Measurements from ENCODE around the gene RAB6A. TPM values are rescaled to one million over a fixed set of nuclear protein-coding genes. Genes with fewer than 3 reads are reported as not detected.
A peak's percentile ranks its signal among the peaks of the same experiment; 100 is the strongest.
"Not testable (repeated sequence)": the region's sequence is repeated elsewhere in the genome, so short reads cannot be mapped to it uniquely, and the experiment has no call there.

RAB6A gene
- total RNA-seq, 2 experiments from 2014 or later: 97.7 to 101 TPM

GRCh38 chr11:73787051-73787642 is 26.3 kb upstream of the RAB6A start:
- CTCF ChIA-PET: interaction anchor here (1.1 to 1.8 kb wide), 2 partner anchors 8 to 26 kb away, joined by 5 to 10 read pairs; partner anchors contain the start of gene RAB6A
- peak; percentile 3 for ATAC-seq
- Mint-ChIP-seq H3K4me1 (ENCODE audit: low read depth) (peaks cover 40% of the 10 kb centered on the region), H3K4me3 (peak overlapping the region; percentile 100), H3K9me3 (ENCODE audit: insufficient read depth) (no peaks in the 10 kb centered on the region), H3K36me3 (ENCODE audit: low read depth) (peaks cover 10% of the 10 kb centered on the region), H3K27ac (peak overlapping the region; percentile 100), H3K27me3 (ENCODE audit: low read depth) (no peaks in the 10 kb centered on the region)
- no peak for DNase-seq
- POLR2A ChIA-PET: interaction anchor here (0.6 to 2.4 kb wide), 5 partner anchors 8 to 356 kb away, joined by 3 to 15 read pairs (median 5); partner anchors contain the start of gene RAB6A

DNA sequence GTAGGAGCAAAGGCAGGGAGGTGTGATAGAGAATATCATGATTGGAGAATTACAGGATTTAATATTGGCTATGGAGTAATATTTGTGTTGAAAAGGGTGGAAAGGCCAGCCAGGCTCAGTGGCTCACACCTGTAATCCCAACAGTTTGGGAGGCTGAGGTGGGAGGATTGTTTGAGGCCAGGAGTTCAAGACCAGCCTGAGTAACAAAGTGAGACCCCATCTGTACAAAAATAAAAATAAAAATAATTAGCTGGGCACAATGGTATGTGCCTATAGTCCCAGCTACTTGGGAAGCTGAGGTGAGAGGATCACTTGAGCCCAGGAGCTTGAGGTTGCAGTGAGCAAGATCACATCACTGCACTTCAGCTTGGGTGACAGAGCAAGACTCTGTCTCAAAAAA is 24.6 kb upstream of the RAB6A start:
- DNase-seq; POLR2A ChIA-PET; H3K27ac Mint-ChIP-seq; H3K36me3 Mint-ChIP-seq (ENCODE audit: low read depth); H3K4me3 Mint-ChIP-seq; CTCF ChIA-PET; H3K27me3 Mint-ChIP-seq (ENCODE audit: low read depth); ATAC-seq; H3K9me3 Mint-ChIP-seq (ENCODE audit: insufficient read depth): not testable (repeated sequence)
- H3K4me1 Mint-ChIP-seq (ENCODE audit: low read depth): peaks cover 34% of the 10 kb centered on the region

GRCh38 chr11:73784734-73785133 is 23.9 kb upstream of the RAB6A start:
- ChIA-PET CTCF (no interaction called here), POLR2A (no interaction called here)
- no peaks in the 10 kb centered on the region for H3K9me3 Mint-ChIP-seq (ENCODE audit: insufficient read depth)
- no peak overlapping the region for H3K27ac Mint-ChIP-seq
- H3K4me1 Mint-ChIP-seq (ENCODE audit: low read depth): peaks cover 35% of the 10 kb centered on the region
- H3K27me3 Mint-ChIP-seq (ENCODE audit: low read depth): peaks cover 3% of the 10 kb centered on the region
- H3K4me3 Mint-ChIP-seq: no peak overlapping the region
- H3K36me3 Mint-ChIP-seq (ENCODE audit: low read depth): peaks cover 5% of the 10 kb centered on the region
- DNase-seq (no peak), ATAC-seq (no peak)

GRCh38 chr11:73784080-73784634 is 23.3 kb upstream of the RAB6A start:
- Mint-ChIP-seq H3K4me1 (ENCODE audit: low read depth) (peaks cover 34% of the 10 kb centered on the region), H3K27me3 (ENCODE audit: low read depth) (peaks cover 3% of the 10 kb centered on the region), H3K4me3 (no peak overlapping the region), H3K9me3 (ENCODE audit: insufficient read depth) (no peaks in the 10 kb centered on the region), H3K36me3 (ENCODE audit: low read depth) (peaks cover 4% of the 10 kb centered on the region), H3K27ac (no peak overlapping the region)
- ChIA-PET CTCF (no interaction called here), POLR2A (no interaction called here)
- DNase-seq (no peak), ATAC-seq (no peak)

DNA sequence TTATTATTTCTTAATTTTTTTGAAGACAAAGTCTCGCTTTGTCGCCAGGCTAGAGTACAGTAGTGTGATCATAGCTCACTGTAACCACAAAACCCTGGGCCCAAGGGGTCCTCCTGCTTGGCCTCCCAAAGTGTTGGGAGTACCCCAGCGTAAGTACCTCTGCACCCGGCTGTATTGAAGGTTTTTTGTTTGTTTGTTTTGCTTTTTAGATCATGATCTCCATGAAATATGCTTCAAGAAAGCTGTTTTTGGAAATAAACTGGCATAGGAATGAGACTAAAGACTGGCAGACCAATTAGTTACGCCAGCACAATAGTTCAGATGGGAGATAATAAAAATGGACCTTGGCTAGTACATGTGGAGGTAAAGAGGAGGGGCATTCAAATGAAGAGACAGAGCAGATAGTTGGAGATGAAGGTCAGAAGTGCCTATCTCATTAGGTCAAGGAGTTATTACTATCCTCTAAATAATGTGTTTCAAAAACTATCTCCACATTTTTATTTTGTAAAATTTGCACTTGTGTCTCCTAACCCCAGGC is 22.7 kb upstream of the RAB6A start:
- Mint-ChIP-seq H3K27ac (no peak overlapping the region), H3K27me3 (ENCODE audit: low read depth) (peaks cover 3% of the 10 kb centered on the region), H3K9me3 (ENCODE audit: insufficient read depth) (no peaks in the 10 kb centered on the region), H3K4me1 (ENCODE audit: low read depth) (peaks cover 34% of the 10 kb centered on the region), H3K36me3 (ENCODE audit: low read depth) (peaks cover 4% of the 10 kb centered on the region), H3K4me3 (no peak overlapping the region)
- POLR2A ChIA-PET: no interaction called here
- DNase-seq: no peak
- CTCF ChIA-PET: no interaction called here
- ATAC-seq: no peak

DNA sequence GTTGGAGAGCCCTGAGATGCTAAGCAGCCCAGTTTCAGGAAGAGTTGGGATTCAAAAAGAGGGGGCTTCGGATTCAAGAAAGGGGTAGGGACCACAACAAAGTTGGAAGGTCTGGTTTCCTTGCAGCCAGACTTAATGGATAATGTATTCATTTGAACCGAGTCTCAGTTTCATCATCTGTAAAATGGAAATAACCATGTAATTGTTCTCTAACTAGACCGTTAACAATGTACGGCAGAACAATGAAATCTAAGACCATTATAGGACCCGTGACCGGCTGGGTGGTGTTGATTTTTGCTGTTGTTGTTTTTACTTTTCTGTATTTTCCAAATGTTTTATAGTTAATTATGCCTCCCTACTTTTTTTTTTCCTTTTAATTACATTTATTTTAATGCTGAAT is 20.4 kb upstream of the RAB6A start:
- H3K27me3 Mint-ChIP-seq (ENCODE audit: low read depth): peaks cover 3% of the 10 kb centered on the region
- CTCF ChIA-PET: no interaction called here
- H3K36me3 Mint-ChIP-seq (ENCODE audit: low read depth): no peaks in the 10 kb centered on the region
- peaks cover 30% of the 10 kb centered on the region for H3K4me1 Mint-ChIP-seq (ENCODE audit: low read depth)
- H3K9me3 Mint-ChIP-seq (ENCODE audit: insufficient read depth): no peaks in the 10 kb centered on the region
- DNase-seq: no peak
- POLR2A ChIA-PET: no interaction called here
- no peak overlapping the region for H3K4me3 Mint-ChIP-seq
- no peak overlapping the region for H3K27ac Mint-ChIP-seq
- ATAC-seq: no peak

- peak; percentile 99 for ATAC-seq
- POLR2A ChIA-PET: interaction anchor here (1.1 to 2.4 kb wide), 6 partner anchors 8 to 964 kb away, joined by 3 to 44 read pairs (median 4); partner anchors contain the start of genes COA4, MRPL48, PAAF1 and RAB6A
- H3K4me3 Mint-ChIP-seq: peak overlapping the region; percentile 83
- no peaks in the 10 kb centered on the region for H3K36me3 Mint-ChIP-seq (ENCODE audit: low read depth)
- H3K4me1 Mint-ChIP-seq (ENCODE audit: low read depth): peaks cover 21% of the 10 kb centered on the region
- no peaks in the 10 kb centered on the region for H3K9me3 Mint-ChIP-seq (ENCODE audit: insufficient read depth)
- DNase-seq: peak; percentile 99
- CTCF ChIA-PET: interaction anchor here (1.7 to 2.4 kb wide), 5 partner anchors 9 to 153 kb away, joined by 5 to 26 read pairs (median 10); partner anchors contain the start of genes MRPL48 and RAB6A
- H3K27me3 Mint-ChIP-seq (ENCODE audit: low read depth): peaks cover 3% of the 10 kb centered on the region
- H3K27ac Mint-ChIP-seq: peak overlapping the region; percentile 100
These were observed 18.4 kb upstream of the RAB6A start for GRCh38 chr11:73779084-73779902.

DNA sequence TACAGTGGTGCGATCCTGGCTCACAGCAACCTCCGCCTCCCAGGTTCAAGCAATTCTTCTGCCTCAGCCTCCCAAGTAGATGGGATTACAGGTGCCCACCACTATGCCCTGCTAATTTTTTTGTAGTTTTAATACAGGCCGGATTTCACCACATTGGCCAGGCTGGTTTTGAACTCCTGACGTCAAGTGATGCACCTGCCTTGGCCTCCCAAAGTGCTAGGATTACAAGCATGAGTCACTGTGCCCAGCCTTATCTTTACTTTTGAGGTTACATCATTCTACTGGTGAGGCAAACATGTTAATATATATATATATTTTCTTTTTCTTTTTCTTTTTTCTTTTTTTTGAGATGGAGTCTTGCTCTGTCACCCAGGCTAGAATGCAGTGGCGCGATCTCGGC is 9.9 kb upstream of the RAB6A start:
- H3K9me3 Mint-ChIP-seq (ENCODE audit: insufficient read depth); H3K27ac Mint-ChIP-seq; POLR2A ChIA-PET; H3K4me1 Mint-ChIP-seq (ENCODE audit: low read depth); ATAC-seq; H3K4me3 Mint-ChIP-seq; H3K36me3 Mint-ChIP-seq (ENCODE audit: low read depth); DNase-seq; CTCF ChIA-PET: not testable (repeated sequence)
- peaks cover 12% of the 10 kb centered on the region for H3K27me3 Mint-ChIP-seq (ENCODE audit: low read depth)

DNA sequence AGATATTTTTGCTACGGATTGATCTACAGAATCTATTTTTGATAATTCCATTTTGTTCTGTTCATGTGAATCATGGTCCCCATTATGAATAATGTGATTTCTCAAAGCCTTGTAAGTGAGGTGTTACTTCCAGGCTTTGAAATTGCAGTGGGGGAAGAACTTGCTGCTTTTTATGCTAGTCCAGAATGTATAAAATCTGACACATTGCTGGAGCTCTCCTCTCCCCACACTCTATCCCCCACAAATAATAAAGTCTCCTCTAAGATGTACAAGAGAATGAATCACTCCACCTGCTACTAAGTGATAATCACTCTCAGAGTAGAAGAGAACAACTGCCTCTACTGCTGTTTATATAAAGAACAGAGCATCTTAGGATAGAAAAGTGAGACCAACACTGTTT is 5.9 kb upstream of the RAB6A start:
- H3K4me1 Mint-ChIP-seq (ENCODE audit: low read depth): peaks cover 3% of the 10 kb centered on the region
- ChIA-PET POLR2A (no interaction called here), CTCF (interaction anchor here (0.7 to 1.4 kb wide), 2 partner anchors 9 to 13 kb away, joined by 3 to 6 read pairs; no protein-coding TSS in a partner anchor)
- no peaks in the 10 kb centered on the region for H3K36me3 Mint-ChIP-seq (ENCODE audit: low read depth)
- no peaks in the 10 kb centered on the region for H3K9me3 Mint-ChIP-seq (ENCODE audit: insufficient read depth)
- DNase-seq (no peak), ATAC-seq (no peak)
- no peak overlapping the region for H3K4me3 Mint-ChIP-seq
- H3K27me3 Mint-ChIP-seq (ENCODE audit: low read depth): peaks cover 12% of the 10 kb centered on the region
- H3K27ac Mint-ChIP-seq: no peak overlapping the region

DNA sequence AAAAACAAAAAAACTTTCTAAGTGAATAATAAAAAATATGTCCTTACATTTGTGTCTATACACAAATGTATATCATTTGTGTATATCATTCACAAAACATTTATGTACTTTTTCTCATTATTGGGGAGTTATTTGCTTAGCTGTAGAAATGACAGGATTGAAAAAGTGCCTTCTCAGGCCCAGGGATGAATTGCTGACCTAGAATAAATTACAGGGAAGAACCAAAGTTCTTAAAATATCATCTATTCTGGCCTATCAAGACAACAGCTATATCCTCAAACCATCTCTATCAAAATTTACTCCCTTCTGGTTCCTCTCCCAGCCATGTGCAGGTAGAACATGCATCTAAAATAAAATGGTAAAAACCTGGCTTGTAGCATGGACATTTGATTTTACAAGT is 1.9 kb upstream of the RAB6A start:
- Mint-ChIP-seq H3K4me3 (no peak overlapping the region), H3K27me3 (ENCODE audit: low read depth) (peaks cover 10% of the 10 kb centered on the region)
- POLR2A ChIA-PET: interaction anchor here (1.3 to 4.1 kb wide), 2 partner anchors 16 to 25 kb away, joined by 5 to 44 read pairs; partner anchors contain the start of gene MRPL48

DNA sequence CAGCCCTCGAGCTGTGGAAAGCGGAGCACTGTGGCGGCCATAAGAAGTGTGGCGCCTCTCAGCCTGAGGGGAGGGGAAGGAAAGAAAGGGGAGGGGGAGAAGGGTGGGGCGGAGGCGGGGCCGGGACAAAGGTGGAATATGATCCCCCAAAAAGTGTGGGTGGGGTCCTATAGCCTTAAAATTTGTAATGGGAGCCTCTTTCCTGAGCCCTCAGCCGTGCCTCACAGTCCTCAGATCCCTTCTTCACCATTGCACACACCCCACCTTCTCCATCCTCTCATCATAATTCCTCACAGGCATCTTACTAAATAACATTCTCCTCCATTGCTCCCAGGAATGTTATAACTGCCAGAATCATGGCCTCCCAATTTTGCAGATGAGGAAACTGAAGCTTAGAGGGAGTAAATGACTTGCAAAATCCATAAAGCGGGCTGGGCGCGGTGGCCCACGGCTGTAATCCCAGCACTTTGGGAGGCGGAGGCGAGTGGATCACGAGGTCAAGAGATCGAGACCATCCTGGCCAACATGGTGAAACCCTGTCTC is 600 bp upstream of the RAB6A start:
- peak; percentile 10 for ATAC-seq
- peaks cover 24% of the 10 kb centered on the region for H3K4me1 Mint-ChIP-seq (ENCODE audit: low read depth)
- peaks cover 9% of the 10 kb centered on the region for H3K36me3 Mint-ChIP-seq (ENCODE audit: low read depth)
- H3K27me3 Mint-ChIP-seq (ENCODE audit: low read depth): peaks cover 2% of the 10 kb centered on the region
- ChIA-PET CTCF (interaction anchor here (1.0 to 2.4 kb wide), 5 partner anchors 18 to 135 kb away, joined by 3 to 26 read pairs (median 3); partner anchors contain the start of gene MRPL48), POLR2A (interaction anchor here (0.5 to 4.1 kb wide), 3 partner anchors 18 to 394 kb away, joined by 5 to 44 read pairs (median 15); partner anchors contain the start of gene MRPL48)
- H3K4me3 Mint-ChIP-seq: peak overlapping the region; percentile 85
- no peaks in the 10 kb centered on the region for H3K9me3 Mint-ChIP-seq (ENCODE audit: insufficient read depth)
- DNase-seq: no peak
- H3K27ac Mint-ChIP-seq: peak overlapping the region; percentile 87

More for the DNA sequence above, 1.9 kb upstream of the RAB6A start:
- DNase-seq (no peak), ATAC-seq (no peak)
- peaks cover 5% of the 10 kb centered on the region for H3K36me3 Mint-ChIP-seq (ENCODE audit: low read depth)
- no peaks in the 10 kb centered on the region for H3K9me3 Mint-ChIP-seq (ENCODE audit: insufficient read depth)
- CTCF ChIA-PET: interaction anchor here (3.0 kb wide), 1 partner anchor 16 kb away, joined by 21 read pairs; no protein-coding TSS in a partner anchor
- H3K27ac Mint-ChIP-seq: no peak overlapping the region
- H3K4me1 Mint-ChIP-seq (ENCODE audit: low read depth): peaks cover 24% of the 10 kb centered on the region
